Activated CD8-positive, alpha-beta T cell treated with anti-CD3 and anti-CD28 coated beads, Interleukin-2, amount 10 ng/mL, durations not matched to agents 7 days and 5 days (primary cell): ENCODE measurements around the gene KCNJ13. TPM values are rescaled to one million over a fixed set of nuclear protein-coding genes. Genes with fewer than 3 reads are reported as not detected.

Experiments
- ATAC-seq: fragments of 150-1000 bp; cut with Tn5 transposase; one replicate; pipeline ENCODE4 v1.10.0; 2021; ENCODE audit warnings: moderate library complexity
- CTCF ChIA-PET: fragments of 350-600 bp; sonication (Branson Sonifier 250); formaldehyde crosslinking; loops from one replicate; lab custom pipeline; 2021; ENCODE audit warnings: antibody characterized with exemption; lab: Charles Lee
- POLR2A ChIA-PET: fragments of 350-600 bp; sonication (Branson Sonifier 250); formaldehyde crosslinking; loops from one replicate; lab custom pipeline; 2021; ENCODE audit warnings: antibody characterized with exemption; lab: Charles Lee
- DNase-seq: peaks from one replicate; pipeline ENCODE4 v3.0.0-alpha.2; 2020
- H3K27ac Mint-ChIP-seq: one replicate; pipeline ENCODE4 v1.8.0; 2021; ENCODE audit warnings: mild to moderate bottlenecking, mixed read lengths
- H3K27me3 Mint-ChIP-seq: one replicate; pipeline ENCODE4 v1.8.0; 2021; ENCODE audit warnings: low read depth, mixed read lengths
- H3K36me3 Mint-ChIP-seq: one replicate; pipeline ENCODE4 v1.8.0; 2021; ENCODE audit warnings: low read depth, mixed read lengths
- H3K4me1 Mint-ChIP-seq: one replicate; pipeline ENCODE4 v1.8.0; 2021; ENCODE audit warnings: low read depth, mixed read lengths
- H3K4me3 Mint-ChIP-seq: one replicate; pipeline ENCODE4 v1.8.0; 2021; ENCODE audit warnings: mild to moderate bottlenecking, mixed read lengths
- H3K9me3 Mint-ChIP-seq: one replicate; pipeline ENCODE4 v1.8.0; 2022; ENCODE audit warnings: mixed read lengths; ENCODE audit not compliant: insufficient read depth
- total RNA-seq, 2 experiments: library from RNA; stranded (reverse); gene quantifications; one replicate each; pipeline ENCODE4 v1.2.3, GENCODE V29; 2021

Gene KCNJ13
- total RNA-seq, 2 experiments from 2014 or later: not detected

GRCh38 chr2:232791518-232791917 lies 15.2 kb upstream of the KCNJ13 start:
- Mint-ChIP-seq H3K4me1 (no peaks in the 10 kb centered on the region), H3K27ac (no peak overlapping the region), H3K4me3 (no peak overlapping the region), H3K27me3 (no peaks in the 10 kb centered on the region), H3K36me3 (peaks cover 50% of the 10 kb centered on the region), H3K9me3 (no peaks in the 10 kb centered on the region)
- POLR2A ChIA-PET: no interaction called here
- DNase-seq: no peak
- CTCF ChIA-PET: interaction anchor here (1.3 to 1.5 kb wide), 2 partner anchors 8 to 18 kb away, joined by 3 read pairs; no protein-coding TSS in a partner anchor
- ATAC-seq: no peak

GRCh38 chr2:232789082-232789481 lies 12.7 kb upstream of the KCNJ13 start:
- Mint-ChIP-seq H3K4me3 (no peak overlapping the region), H3K27ac (no peak overlapping the region), H3K27me3 (no peaks in the 10 kb centered on the region), H3K36me3 (peaks cover 47% of the 10 kb centered on the region), H3K4me1 (no peaks in the 10 kb centered on the region), H3K9me3 (no peaks in the 10 kb centered on the region)
- ATAC-seq (no peak), DNase-seq (no peak)
- POLR2A ChIA-PET: no interaction called here
- CTCF ChIA-PET: no interaction called here

GRCh38 chr2:232787806-232788205 lies 11.4 kb upstream of the KCNJ13 start:
- DNase-seq: no peak
- Mint-ChIP-seq H3K27ac (no peak overlapping the region), H3K9me3 (no peaks in the 10 kb centered on the region), H3K4me3 (no peak overlapping the region), H3K4me1 (no peaks in the 10 kb centered on the region), H3K36me3 (peaks cover 50% of the 10 kb centered on the region), H3K27me3 (no peaks in the 10 kb centered on the region)
- CTCF ChIA-PET: interaction anchor here (1.0 kb wide), 1 partner anchor 17 kb away, joined by 3 read pairs; no protein-coding TSS in a partner anchor
- no peak for ATAC-seq
- POLR2A ChIA-PET: no interaction called here

- ATAC-seq (no peak), DNase-seq (no peak)
- ChIA-PET POLR2A (no interaction called here), CTCF (interaction anchor here (1.3 to 2.0 kb wide), 3 partner anchors 9 to 26 kb away, joined by 3 to 10 read pairs (median 9); no protein-coding TSS in a partner anchor)
- H3K4me3 Mint-ChIP-seq: no peak overlapping the region
- peaks cover 8% of the 10 kb centered on the region for H3K4me1 Mint-ChIP-seq
- peaks cover 32% of the 10 kb centered on the region for H3K36me3 Mint-ChIP-seq
- H3K27ac Mint-ChIP-seq: no peak overlapping the region
- no peaks in the 10 kb centered on the region for H3K9me3 Mint-ChIP-seq
- no peaks in the 10 kb centered on the region for H3K27me3 Mint-ChIP-seq
Observed at GRCh38 chr2:232783278-232783677, 6.9 kb upstream of the KCNJ13 start.

- ATAC-seq (peak; percentile 88), DNase-seq (peak; percentile 32)
- no peak overlapping the region for H3K4me3 Mint-ChIP-seq
- no peaks in the 10 kb centered on the region for H3K27me3 Mint-ChIP-seq
- H3K36me3 Mint-ChIP-seq: peaks cover 23% of the 10 kb centered on the region
- CTCF ChIA-PET: interaction anchor here (1.2 kb wide), 1 partner anchor 8 kb away, joined by 3 read pairs; no protein-coding TSS in a partner anchor
- peaks cover 8% of the 10 kb centered on the region for H3K4me1 Mint-ChIP-seq
- POLR2A ChIA-PET: no interaction called here
- no peak overlapping the region for H3K27ac Mint-ChIP-seq
- no peaks in the 10 kb centered on the region for H3K9me3 Mint-ChIP-seq
Observed at GRCh38 chr2:232781765-232782164, 5.4 kb upstream of the KCNJ13 start.

GRCh38 chr2:232779934-232780333 lies 3.6 kb upstream of the KCNJ13 start:
- no peak overlapping the region for H3K4me3 Mint-ChIP-seq
- no peaks in the 10 kb centered on the region for H3K27me3 Mint-ChIP-seq
- ATAC-seq (no peak), DNase-seq (no peak)
- peaks cover 23% of the 10 kb centered on the region for H3K36me3 Mint-ChIP-seq
- H3K9me3 Mint-ChIP-seq: no peaks in the 10 kb centered on the region
- ChIA-PET POLR2A (no interaction called here), CTCF (interaction anchor here (1.2 to 1.4 kb wide), 2 partner anchors 9 to 471 kb away, joined by 3 read pairs; partner anchors contain the start of gene ATG16L1)
- H3K27ac Mint-ChIP-seq: no peak overlapping the region
- H3K4me1 Mint-ChIP-seq: peaks cover 8% of the 10 kb centered on the region

- no peak overlapping the region for H3K4me3 Mint-ChIP-seq
- no peak for ATAC-seq
- ChIA-PET POLR2A (no interaction called here), CTCF (interaction anchor here (1.4 kb wide), 1 partner anchor 472 kb away, joined by 3 read pairs; the partner anchor contains the start of gene ATG16L1)
- no peak overlapping the region for H3K27ac Mint-ChIP-seq
- no peak for DNase-seq
- no peaks in the 10 kb centered on the region for H3K9me3 Mint-ChIP-seq
- H3K27me3 Mint-ChIP-seq: no peaks in the 10 kb centered on the region
- peaks cover 8% of the 10 kb centered on the region for H3K4me1 Mint-ChIP-seq
- peaks cover 19% of the 10 kb centered on the region for H3K36me3 Mint-ChIP-seq
Observed at GRCh38 chr2:232779465-232779864, 3.1 kb upstream of the KCNJ13 start.

GRCh38 chr2:232777276-232777675 lies 911 bp upstream of the KCNJ13 start:
- DNase-seq: no peak

GRCh38 chr2:232773815-232774214 lies 2.5 kb downstream of the KCNJ13 start:
- CTCF ChIA-PET: interaction anchor here (0.9 to 2.6 kb wide), 8 partner anchors 8 to 169 kb away, joined by 3 to 9 read pairs (median 4); no protein-coding TSS in a partner anchor
- peaks cover 23% of the 10 kb centered on the region for H3K4me1 Mint-ChIP-seq

More at GRCh38 chr2:232777276-232777675, 911 bp upstream of the KCNJ13 start:
- no peak for ATAC-seq
- CTCF ChIA-PET: no interaction called here
- Mint-ChIP-seq H3K36me3 (peaks cover 25% of the 10 kb centered on the region), H3K27ac (no peak overlapping the region), H3K4me3 (no peak overlapping the region), H3K9me3 (no peaks in the 10 kb centered on the region), H3K27me3 (no peaks in the 10 kb centered on the region), H3K4me1 (peaks cover 16% of the 10 kb centered on the region)
- POLR2A ChIA-PET: no interaction called here

GRCh38 chr2:232772531-232772930 lies 3.8 kb downstream of the KCNJ13 start:
- POLR2A ChIA-PET: interaction anchor here (0.8 kb wide), 1 partner anchor 75 kb away, joined by 3 read pairs; the partner anchor contains the start of gene GIGYF2
- H3K36me3 Mint-ChIP-seq: peaks cover 45% of the 10 kb centered on the region
- ATAC-seq (peak; percentile 88), DNase-seq (peak; percentile 33)
- no peaks in the 10 kb centered on the region for H3K9me3 Mint-ChIP-seq
- CTCF ChIA-PET: interaction anchor here (1.1 to 2.6 kb wide), 9 partner anchors 11 to 167 kb away, joined by 3 to 9 read pairs (median 4); no protein-coding TSS in a partner anchor
- H3K4me1 Mint-ChIP-seq: peaks cover 23% of the 10 kb centered on the region
- peak overlapping the region; percentile 85 for H3K27ac Mint-ChIP-seq
- no peak overlapping the region for H3K4me3 Mint-ChIP-seq
- H3K27me3 Mint-ChIP-seq: no peaks in the 10 kb centered on the region

More at GRCh38 chr2:232773815-232774214, 2.5 kb downstream of the KCNJ13 start:
- Mint-ChIP-seq H3K27me3 (no peaks in the 10 kb centered on the region), H3K9me3 (no peaks in the 10 kb centered on the region), H3K27ac (no peak overlapping the region), H3K4me3 (no peak overlapping the region), H3K36me3 (peaks cover 36% of the 10 kb centered on the region)
- ATAC-seq (no peak), DNase-seq (no peak)
- POLR2A ChIA-PET: no interaction called here

- H3K4me1 Mint-ChIP-seq: peaks cover 23% of the 10 kb centered on the region
- no peak for DNase-seq
- H3K27ac Mint-ChIP-seq: peak overlapping the region; percentile 85
- no peaks in the 10 kb centered on the region for H3K9me3 Mint-ChIP-seq
- ChIA-PET POLR2A (interaction anchor here (0.6 kb wide), 1 partner anchor 26 kb away, joined by 4 read pairs; no protein-coding TSS in a partner anchor), CTCF (interaction anchor here (0.7 to 2.6 kb wide), 6 partner anchors 8 to 167 kb away, joined by 3 to 9 read pairs (median 3); no protein-coding TSS in a partner anchor)
- peaks cover 45% of the 10 kb centered on the region for H3K36me3 Mint-ChIP-seq
- no peaks in the 10 kb centered on the region for H3K27me3 Mint-ChIP-seq
- ATAC-seq: no peak
- H3K4me3 Mint-ChIP-seq: no peak overlapping the region
Observed at GRCh38 chr2:232771870-232772269, 4.5 kb downstream of the KCNJ13 start.

GRCh38 chr2:232770207-232770606 lies 6.2 kb downstream of the KCNJ13 start:
- no peak for ATAC-seq
- Mint-ChIP-seq H3K27me3 (no peaks in the 10 kb centered on the region), H3K36me3 (peaks cover 45% of the 10 kb centered on the region), H3K4me1 (peaks cover 26% of the 10 kb centered on the region), H3K27ac (no peak overlapping the region), H3K4me3 (no peak overlapping the region), H3K9me3 (no peaks in the 10 kb centered on the region)
- no peak for DNase-seq
- POLR2A ChIA-PET: no interaction called here
- CTCF ChIA-PET: interaction anchor here (1.4 kb wide), 1 partner anchor 17 kb away, joined by 3 read pairs; no protein-coding TSS in a partner anchor
